Retinal pigment epithelial cell (primary cell): ENCODE measurements around the gene RC3H1.

Source experiments
- DNase-seq: peaks from one replicate; pipeline ENCODE4 v3.0.0-alpha.2; 2010; ENCODE audit warnings: low read depth
- H3K4me3 ChIP-seq: 2 replicates; pipeline ENCODE4 v1.5.1; 2011; ENCODE audit warnings: mild to moderate bottlenecking, low read length, control low read depth, moderate library complexity
- TF ChIP-seq, protein P1 (sequence below): conservative IDR thresholded peaks from 2 replicates; pipeline ENCODE4 v1.5.1; 2011; ENCODE audit warnings: low read depth, low read length, control low read depth, inconsistent platforms

Gene RC3H1

DNA sequence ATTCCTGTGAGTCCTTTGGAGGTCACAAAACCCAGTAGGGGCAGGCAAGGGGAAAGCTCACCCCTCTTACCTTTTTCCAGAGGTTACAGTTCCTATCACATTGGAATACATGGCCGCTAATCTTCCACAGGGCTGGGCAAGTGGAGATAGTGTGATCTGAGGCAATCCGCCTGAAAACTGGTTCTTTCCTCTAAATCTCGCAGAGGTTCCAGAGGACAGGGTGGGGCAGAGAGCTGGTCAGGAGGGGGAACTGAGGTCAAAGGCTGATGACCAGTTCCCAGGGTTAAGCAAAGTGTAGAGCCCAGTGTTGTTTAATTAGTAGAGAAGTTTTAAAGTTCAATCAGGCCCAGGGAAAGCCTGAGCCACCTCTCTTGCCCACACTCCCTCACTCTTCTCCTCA lies 105.0 kb downstream of the RC3H1 start, which contains the start of gene SERPINC1:
Gene SERPINC1, minus strand, starts transcription at position 179 of the 400 bp plus-strand sequence. Its CDS starts 68 bp downstream, at position 111.
- TF ChIP-seq, protein P1, sequence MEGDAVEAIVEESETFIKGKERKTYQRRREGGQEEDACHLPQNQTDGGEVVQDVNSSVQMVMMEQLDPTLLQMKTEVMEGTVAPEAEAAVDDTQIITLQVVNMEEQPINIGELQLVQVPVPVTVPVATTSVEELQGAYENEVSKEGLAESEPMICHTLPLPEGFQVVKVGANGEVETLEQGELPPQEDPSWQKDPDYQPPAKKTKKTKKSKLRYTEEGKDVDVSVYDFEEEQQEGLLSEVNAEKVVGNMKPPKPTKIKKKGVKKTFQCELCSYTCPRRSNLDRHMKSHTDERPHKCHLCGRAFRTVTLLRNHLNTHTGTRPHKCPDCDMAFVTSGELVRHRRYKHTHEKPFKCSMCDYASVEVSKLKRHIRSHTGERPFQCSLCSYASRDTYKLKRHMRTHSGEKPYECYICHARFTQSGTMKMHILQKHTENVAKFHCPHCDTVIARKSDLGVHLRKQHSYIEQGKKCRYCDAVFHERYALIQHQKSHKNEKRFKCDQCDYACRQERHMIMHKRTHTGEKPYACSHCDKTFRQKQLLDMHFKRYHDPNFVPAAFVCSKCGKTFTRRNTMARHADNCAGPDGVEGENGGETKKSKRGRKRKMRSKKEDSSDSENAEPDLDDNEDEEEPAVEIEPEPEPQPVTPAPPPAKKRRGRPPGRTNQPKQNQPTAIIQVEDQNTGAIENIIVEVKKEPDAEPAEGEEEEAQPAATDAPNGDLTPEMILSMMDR = no peak
- H3K4me3 ChIP-seq = no peak within 1 kb of the TSS
- no peak for DNase-seq

DNA sequence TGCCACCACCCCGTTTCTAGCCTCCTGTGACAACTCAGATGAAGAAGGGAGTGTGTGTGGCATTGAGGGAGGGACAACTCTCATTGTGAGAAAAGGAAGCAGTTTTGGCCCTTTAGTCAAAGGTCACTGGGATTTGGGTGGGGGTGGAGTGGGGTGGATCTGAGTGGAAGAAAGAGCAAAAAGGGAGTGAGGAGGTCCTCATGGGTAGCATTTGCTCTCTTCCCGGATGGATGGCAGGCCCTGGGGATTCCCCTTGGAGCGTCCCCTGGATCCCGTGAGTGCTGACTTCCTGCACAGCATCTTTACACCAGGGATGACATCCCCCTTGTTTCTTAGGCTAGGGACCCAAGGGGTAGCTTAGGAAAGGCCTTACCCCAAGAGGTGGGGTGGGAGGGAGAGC lies 105.5 kb downstream of the RC3H1 start:
- TF ChIP-seq, protein P1 = no peak
- DNase-seq = no peak
- no peak overlapping the region for H3K4me3 ChIP-seq

DNA sequence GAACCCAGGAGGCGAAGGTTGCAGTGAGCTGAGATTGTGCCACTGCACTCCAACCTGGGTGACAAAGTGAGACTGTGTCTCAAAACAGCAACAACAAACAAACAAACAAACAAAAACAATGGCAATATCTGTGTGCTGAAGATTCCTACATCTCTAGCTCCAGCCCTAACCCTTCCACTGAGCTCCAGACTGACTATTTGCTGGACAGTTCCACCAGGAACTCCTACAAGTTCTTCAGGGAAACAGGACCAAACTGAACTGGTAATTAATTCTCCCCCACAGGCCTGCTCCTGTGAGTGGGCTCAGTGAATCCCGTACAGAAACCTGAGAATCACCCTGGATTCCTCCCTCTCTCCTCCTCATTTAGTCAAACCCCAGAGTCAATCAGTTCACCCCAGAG lies 106.6 kb downstream of the RC3H1 start:
- TF ChIP-seq, protein P1 = no peak
- DNase-seq = no peak
- H3K4me3 ChIP-seq = no peak overlapping the region

DNA sequence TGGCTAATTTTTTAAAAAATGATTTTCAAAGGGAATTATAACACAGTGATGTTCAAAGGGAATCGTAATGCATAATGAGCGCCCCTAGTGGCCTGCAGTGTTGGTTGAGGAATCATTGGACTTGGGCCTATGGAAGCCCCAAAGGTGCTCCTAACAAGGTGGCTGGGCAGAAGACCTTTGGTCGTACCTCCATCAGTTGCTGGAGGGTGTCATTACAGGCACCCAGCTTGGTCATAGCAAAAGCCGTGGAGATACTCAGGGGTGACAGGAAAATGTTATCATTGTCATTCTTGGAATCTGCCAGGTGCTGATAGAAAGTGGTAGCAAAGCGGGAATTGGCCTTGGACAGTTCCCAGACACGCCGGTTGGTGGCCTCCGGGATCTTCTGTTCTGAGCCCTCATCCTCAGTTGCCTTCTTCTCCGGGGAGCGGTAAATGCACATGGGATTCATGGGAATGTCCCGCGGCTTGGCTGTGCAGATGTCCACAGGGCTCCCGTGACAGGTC lies 107.7 kb downstream of the RC3H1 start:
- DNase-seq = no peak
- TF ChIP-seq, protein P1 = peak; percentile 78
- H3K4me3 ChIP-seq = no peak overlapping the region

DNA sequence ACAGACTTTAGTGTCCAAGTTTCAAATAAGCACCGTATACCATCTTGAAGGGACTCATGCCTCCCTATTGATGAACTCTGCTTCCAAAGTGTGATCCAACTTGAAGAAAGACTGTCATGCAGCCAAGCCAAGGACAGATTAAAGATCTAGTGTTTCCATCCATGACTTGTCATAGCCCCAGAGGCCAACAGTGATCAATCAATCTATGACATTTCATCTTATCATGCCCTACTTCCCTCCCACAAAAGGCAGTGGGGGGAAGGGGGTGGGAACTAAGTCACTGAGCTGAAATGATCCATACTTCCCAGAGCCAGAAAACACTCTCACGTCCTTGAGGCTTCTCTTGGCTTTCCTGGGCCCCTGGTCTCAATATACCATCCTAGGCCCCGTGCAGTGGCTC lies 109.0 kb downstream of the RC3H1 start:
- no peak for DNase-seq
- H3K4me3 ChIP-seq = no peak overlapping the region
- TF ChIP-seq, protein P1 = no peak

DNA sequence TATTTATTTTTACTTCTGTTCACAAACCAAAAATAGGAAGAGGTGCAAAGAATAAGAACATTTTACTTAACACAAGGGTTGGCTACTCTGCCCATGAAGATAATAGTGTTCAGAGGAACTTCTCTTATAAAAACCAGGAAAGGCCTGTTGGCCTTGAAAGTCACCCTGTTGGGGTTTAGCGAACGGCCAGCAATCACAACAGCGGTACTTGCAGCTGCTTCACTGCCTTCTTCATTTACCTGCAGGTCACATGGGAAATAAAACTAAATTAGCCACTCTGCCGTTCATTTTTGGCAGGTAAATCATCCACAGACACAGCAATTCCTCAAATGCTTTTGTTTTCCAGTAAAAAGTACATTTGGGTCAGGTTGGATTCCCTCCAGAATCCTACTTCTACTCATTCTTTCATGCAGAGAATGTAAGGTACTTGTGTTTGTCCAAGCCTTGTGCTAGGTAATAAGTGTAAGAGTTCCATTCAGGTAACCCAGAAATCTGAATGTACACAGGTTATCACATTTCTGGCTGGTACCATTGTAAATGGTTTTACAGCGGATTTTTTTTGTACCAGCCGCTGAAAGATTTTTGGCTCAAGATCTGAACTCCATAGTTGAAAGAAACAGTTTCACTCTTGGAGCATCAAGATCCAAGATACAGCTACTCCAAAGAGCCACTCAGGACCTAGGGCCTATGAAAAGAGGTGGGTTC lies 118.2 kb downstream of the RC3H1 start:
- no peak for DNase-seq
- no peak overlapping the region for H3K4me3 ChIP-seq
- TF ChIP-seq, protein P1 = no peak

DNA sequence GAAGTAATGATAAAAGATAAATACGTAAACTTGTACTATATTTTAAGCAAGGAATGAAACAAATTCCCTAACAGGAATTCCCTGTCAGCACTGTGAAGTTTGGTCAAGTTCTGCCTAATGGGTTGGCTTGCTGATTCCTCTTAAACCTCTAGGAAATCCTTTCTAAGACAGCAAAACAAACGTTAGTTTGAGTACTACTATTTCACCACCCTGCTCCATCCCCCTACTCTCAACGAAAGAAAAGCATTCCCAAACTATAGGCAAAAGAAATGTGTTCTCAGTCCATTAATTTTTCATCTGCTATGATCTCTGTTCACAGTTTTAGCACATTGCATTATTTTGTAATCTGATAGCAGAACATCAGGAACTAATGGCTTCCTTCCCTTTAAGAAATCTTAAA lies 121.2 kb downstream of the RC3H1 start:
- TF ChIP-seq, protein P1 = no peak
- DNase-seq = no peak
- no peak overlapping the region for H3K4me3 ChIP-seq
